Bronchial epithelial cell (primary cell): ENCODE data around the gene BMERB1. TPM values are rescaled to one million over a fixed set of nuclear protein-coding genes. Genes with fewer than 3 reads are reported as not detected.
"Not testable (repeated sequence)": the region's sequence is repeated elsewhere in the genome, so short reads cannot be mapped to it uniquely, and the experiment has no call there.

Source experiments
- DNase-seq: peaks from one replicate; pipeline ENCODE4 v3.0.0-alpha.2; 2010; ENCODE audit warnings: low read depth
- FAIRE-seq: peaks from 2 replicates; lab custom pipeline; 2011; peaks lifted over from hg19 to GRCh38; lab: Jason Lieb, UNC
- H3K27me3 ChIP-seq: 2 replicates; pipeline ENCODE4 v1.5.1; 2011; ENCODE audit warnings: low read length; ENCODE audit not compliant: control insufficient read depth, insufficient read depth
- H3K36me3 ChIP-seq: 2 replicates; pipeline ENCODE4 v1.5.1; 2011; ENCODE audit warnings: low read length; ENCODE audit not compliant: control insufficient read depth, insufficient read depth
- H3K4me3 ChIP-seq: 2 replicates; pipeline ENCODE4 v1.5.1; 2011; ENCODE audit warnings: mild to moderate bottlenecking, low read depth, low read length, control low read depth
- total RNA-seq: library from RNA; depleted of rRNA; stranded (reverse); fragments of >200 nt; gene quantifications from 2 replicates; pipeline ENCODE4 v1.2.1, GENCODE V29; 2014
- TF ChIP-seq, protein P1 (sequence below): IDR thresholded peaks from 2 replicates; pipeline ENCODE4 v1.5.1; 2011; ENCODE audit warnings: mild to moderate bottlenecking, moderate library complexity, low read length, control low read depth, inconsistent platforms; ENCODE audit not compliant: insufficient read depth, severe bottlenecking

Gene BMERB1
- total RNA-seq, 1 donor from 2014 or later = 8.4 TPM

DNA sequence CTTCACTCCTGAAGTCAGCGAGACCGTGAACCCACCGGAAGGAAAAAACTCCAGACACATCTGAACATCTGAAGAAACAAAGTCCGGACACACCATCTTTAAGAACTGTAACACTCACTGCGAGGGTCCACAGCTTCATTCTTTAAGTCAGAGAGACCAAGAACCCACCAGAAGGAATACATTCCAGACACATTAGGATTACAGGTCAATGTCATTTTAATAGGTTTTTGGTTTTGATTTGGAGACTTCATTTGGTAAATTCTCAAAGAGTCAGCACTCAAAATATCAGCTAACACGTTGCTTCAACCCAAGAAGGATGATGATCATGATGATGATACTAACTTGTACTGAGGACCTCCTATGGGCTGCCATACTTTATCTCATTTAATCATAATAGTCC is 7.6 kb upstream of the BMERB1 start:
- Histone ChIP-seq H3K36me3 (no peaks in the 10 kb centered on the region), H3K4me3 (no peak overlapping the region), H3K27me3 (no peaks in the 10 kb centered on the region)
- TF ChIP-seq, protein P1, sequence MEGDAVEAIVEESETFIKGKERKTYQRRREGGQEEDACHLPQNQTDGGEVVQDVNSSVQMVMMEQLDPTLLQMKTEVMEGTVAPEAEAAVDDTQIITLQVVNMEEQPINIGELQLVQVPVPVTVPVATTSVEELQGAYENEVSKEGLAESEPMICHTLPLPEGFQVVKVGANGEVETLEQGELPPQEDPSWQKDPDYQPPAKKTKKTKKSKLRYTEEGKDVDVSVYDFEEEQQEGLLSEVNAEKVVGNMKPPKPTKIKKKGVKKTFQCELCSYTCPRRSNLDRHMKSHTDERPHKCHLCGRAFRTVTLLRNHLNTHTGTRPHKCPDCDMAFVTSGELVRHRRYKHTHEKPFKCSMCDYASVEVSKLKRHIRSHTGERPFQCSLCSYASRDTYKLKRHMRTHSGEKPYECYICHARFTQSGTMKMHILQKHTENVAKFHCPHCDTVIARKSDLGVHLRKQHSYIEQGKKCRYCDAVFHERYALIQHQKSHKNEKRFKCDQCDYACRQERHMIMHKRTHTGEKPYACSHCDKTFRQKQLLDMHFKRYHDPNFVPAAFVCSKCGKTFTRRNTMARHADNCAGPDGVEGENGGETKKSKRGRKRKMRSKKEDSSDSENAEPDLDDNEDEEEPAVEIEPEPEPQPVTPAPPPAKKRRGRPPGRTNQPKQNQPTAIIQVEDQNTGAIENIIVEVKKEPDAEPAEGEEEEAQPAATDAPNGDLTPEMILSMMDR = no peak
- FAIRE-seq = no peak
- no peak for DNase-seq

- H3K4me3 ChIP-seq = no peak overlapping the region
- TF ChIP-seq, protein P1 = peak; percentile 61
- no peak for FAIRE-seq
These were observed 6.6 kb upstream of the BMERB1 start for GRCh38 chr16:15427648-15428239.

DNA sequence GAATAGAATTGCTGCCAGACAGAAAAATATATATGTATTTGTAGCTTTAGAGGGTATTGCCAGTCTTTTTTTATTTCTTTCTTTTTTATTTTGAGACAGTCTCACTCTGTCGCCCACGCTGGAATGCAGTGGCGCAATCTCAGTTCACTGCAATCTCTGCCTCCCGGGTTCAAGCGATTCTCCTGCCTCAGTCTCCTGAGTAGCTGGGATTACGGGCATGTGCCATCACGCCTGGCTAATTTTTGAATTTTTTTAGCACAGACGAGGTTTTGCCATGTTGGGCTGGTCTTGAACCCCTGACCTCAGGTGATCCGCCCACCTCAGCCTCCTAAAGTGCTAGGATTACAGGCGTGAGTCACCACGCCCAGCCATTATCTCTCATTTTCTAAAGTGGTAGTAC is 3.5 kb upstream of the BMERB1 start:
- DNase-seq, FAIRE-seq, H3K36me3 ChIP-seq, H3K4me3 ChIP-seq, H3K27me3 ChIP-seq: not testable (repeated sequence)

More at GRCh38 chr16:15427648-15428239, 6.6 kb upstream of the BMERB1 start:
- Histone ChIP-seq H3K36me3 (no peaks in the 10 kb centered on the region), H3K27me3 (no peaks in the 10 kb centered on the region)
- DNase-seq = peak; percentile 49

DNA sequence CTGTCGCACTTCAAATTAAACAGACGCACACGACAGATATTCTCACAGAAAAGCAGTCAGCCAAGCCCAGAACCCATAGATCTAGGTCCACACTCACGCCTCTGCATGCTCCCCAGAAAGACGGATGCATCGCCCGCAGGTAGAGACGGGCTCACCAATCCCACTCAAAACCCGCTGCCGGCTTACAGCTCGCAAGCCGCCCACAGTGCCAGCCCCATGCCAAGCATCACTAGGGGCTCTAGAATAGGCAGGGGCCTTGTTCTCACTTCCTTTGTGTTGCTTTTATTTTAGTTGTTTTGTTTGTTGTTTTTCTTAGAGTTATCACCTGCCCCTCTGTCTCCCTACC is 336 bp upstream of the BMERB1 start:
- no peak for FAIRE-seq
- Histone ChIP-seq H3K4me3 (peak overlapping the region; percentile 42), H3K36me3 (no peaks in the 10 kb centered on the region), H3K27me3 (no peaks in the 10 kb centered on the region)
- TF ChIP-seq, protein P1 = no peak
- DNase-seq = no peak

DNA sequence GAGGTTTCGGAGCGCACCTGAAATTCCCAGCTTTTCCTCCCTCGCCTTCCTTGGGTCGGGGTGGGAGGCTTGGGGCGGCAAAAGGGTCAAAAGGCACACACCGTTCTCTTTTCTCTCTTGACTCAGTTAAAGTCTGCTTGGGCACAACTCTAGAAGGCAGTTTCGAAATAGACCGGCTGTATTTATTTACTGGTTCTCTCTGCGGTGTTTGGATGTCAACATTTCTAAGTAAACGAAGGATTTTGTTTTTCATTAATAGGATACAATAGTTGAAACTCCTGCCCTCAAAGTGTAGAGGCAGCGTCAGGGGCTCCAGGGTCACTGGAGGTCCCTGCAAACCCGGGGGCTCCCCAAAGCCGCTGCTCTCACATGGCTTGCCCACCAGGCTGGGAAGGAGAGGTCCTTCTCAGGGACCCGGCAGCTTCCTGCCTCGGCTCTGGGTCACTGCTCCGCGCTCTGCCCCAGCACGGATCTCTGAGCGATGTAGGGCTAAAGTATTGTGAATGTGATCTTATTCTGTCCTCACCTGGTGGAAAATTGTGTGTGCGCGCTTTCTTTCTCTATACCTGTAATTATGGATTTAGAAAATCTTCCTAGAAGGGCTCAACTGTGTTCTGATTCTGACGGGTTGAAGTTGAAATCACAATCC is 952 bp downstream of the BMERB1 start:
- H3K36me3 ChIP-seq = no peaks in the 10 kb centered on the region
- no peaks in the 10 kb centered on the region for H3K27me3 ChIP-seq
- no peak for DNase-seq
- TF ChIP-seq, protein P1 = no peak
- peak overlapping the region; percentile 42 for H3K4me3 ChIP-seq
- no peak for FAIRE-seq

GRCh38 chr16:15439102-15439501 is 4.7 kb downstream of the BMERB1 start:
- TF ChIP-seq, protein P1 = no peak
- DNase-seq (no peak), FAIRE-seq (no peak)
- H3K36me3 ChIP-seq = no peaks in the 10 kb centered on the region
- H3K4me3 ChIP-seq = no peak overlapping the region
- H3K27me3 ChIP-seq = no peaks in the 10 kb centered on the region
